Panc1 (cell line): ENCODE measurements around the gene CHCHD3. TPM values are rescaled to one million over a fixed set of nuclear protein-coding genes. Genes with fewer than 3 reads are reported as not detected.

Experiments
- ATAC-seq: fragments of 200-7000 bp; cut with Tn5 transposase; 2 replicates; pipeline ENCODE4 v1.9.1; 2020; ENCODE audit warnings: mild to moderate bottlenecking, moderate library complexity
- BruUV-seq: library from RNA; stranded (reverse); fragments of 400-500 nt; replicated peaks from 2 replicates; lab custom pipeline; 2021; lab: Mats Ljungman, UMichigan
- CTCF ChIA-PET: fragments of 300-600 bp; sonication (Branson Sonifier 250); formaldehyde crosslinking; loops from one replicate; lab custom pipeline; 2022; ENCODE audit warnings: antibody characterized with exemption; lab: Charles Lee
- POLR2A ChIA-PET: fragments of 300-600 bp; sonication (Branson Sonifier 250); formaldehyde crosslinking; loops from one replicate; lab custom pipeline; 2022; ENCODE audit warnings: antibody characterized with exemption; lab: Charles Lee
- DNase-seq: peaks from one replicate; pipeline ENCODE4 v3.0.0-alpha.2; 2010; ENCODE audit warnings: low read depth, low spot score
- H3K27ac ChIP-seq: 2 replicates; pipeline ENCODE4 v1.5.1; 2011; ENCODE audit warnings: mild to moderate bottlenecking, low read length, inconsistent platforms
- H3K27me3 ChIP-seq: fragments of 200-500 bp; sonication (Bioruptor generic); 2 replicates; pipeline ENCODE4 v1.6.0; 2014; ENCODE audit warnings: low read length, inconsistent platforms; ENCODE audit not compliant: control insufficient read depth, insufficient read depth
- H3K36me3 ChIP-seq: fragments of 200-500 bp; sonication (Bioruptor generic); 2 replicates; pipeline ENCODE4 v1.5.1; 2014; ENCODE audit warnings: inconsistent platforms, mild to moderate bottlenecking, low read length, moderate library complexity; ENCODE audit not compliant: control insufficient read depth, insufficient read depth
- H3K4me1 ChIP-seq: 2 replicates; pipeline ENCODE4 v1.5.1; 2011; ENCODE audit warnings: inconsistent platforms, mild to moderate bottlenecking, low read length, moderate library complexity; ENCODE audit not compliant: control insufficient read depth, insufficient read depth
- H3K4me3 ChIP-seq, 2 experiments: 2 replicates each; pipeline ENCODE4 v1.5.1; 2011 to 2012; ENCODE audit warnings: low read depth in 2 of 2, low read length in 2 of 2, mild to moderate bottlenecking in 2 of 2, inconsistent platforms in 1 of 2, moderate library complexity in 1 of 2
- H3K9me3 ChIP-seq: fragments of 200-500 bp; sonication (Bioruptor generic); 2 replicates; pipeline ENCODE4 v1.5.1; 2014; ENCODE audit warnings: low read depth, mild to moderate bottlenecking, inconsistent platforms, low read length, moderate library complexity; ENCODE audit not compliant: control insufficient read depth, insufficient read depth
- POLR2AphosphoS5 ChIP-seq: IDR thresholded peaks from 2 replicates; pipeline ENCODE4 v1.6.1; 2012; ENCODE audit warnings: mild to moderate bottlenecking, low read depth, low read length, moderate library complexity
- SIN3A ChIP-seq: IDR thresholded peaks from 2 replicates; pipeline ENCODE4 v1.6.1; 2012; ENCODE audit warnings: low read depth, mild to moderate bottlenecking, low read length, moderate library complexity, borderline replicate concordance; ENCODE audit not compliant: insufficient read depth
- TCF7L2 ChIP-seq: IDR thresholded peaks from 2 replicates; pipeline ENCODE4 v1.6.1; 2011; ENCODE audit warnings: mild to moderate bottlenecking, low read depth, low read length, inconsistent platforms
- in situ Hi-C: cut with HindIII; loops from 2 replicates; pipeline ENCODE4 v1.10.0; 2016; ENCODE audit warnings: low sequenced_read_pairs, low pct_unique_long_range_greater_than_20kb
- intact Hi-C: fragments of 100-400 bp; cut with micrococcal nuclease; formaldehyde crosslinking; loops from one replicate; pipeline ENCODE4 v1.10.0; 2022; ENCODE audit not compliant: unreplicated experiment
- total RNA-seq: library from RNA; stranded (reverse); gene quantifications from one replicate; pipeline ENCODE4 v1.2.1, GENCODE V29; 2021; ENCODE audit not compliant: unreplicated experiment
- TF ChIP-seq, protein P1 (sequence below), 2 experiments: IDR thresholded peaks; 2 replicates each; pipeline ENCODE4 v1.6.1; 2011 to 2012; ENCODE audit warnings: low read depth in 2 of 2, control low read depth in 1 of 2, low read length in 1 of 2, mild to moderate bottlenecking in 1 of 2, moderate library complexity in 1 of 2; ENCODE audit not compliant: insufficient read depth in 1 of 2
- TF ChIP-seq, protein P2 (sequence below): fragments of 450-650 bp; IDR thresholded peaks from 2 replicates; pipeline ENCODE4 v1.5.1; 2017; ENCODE audit warnings: mild to moderate bottlenecking

The CHCHD3 gene
- total RNA-seq, 1 experiment from 2014 or later, result 109 TPM

DNA sequence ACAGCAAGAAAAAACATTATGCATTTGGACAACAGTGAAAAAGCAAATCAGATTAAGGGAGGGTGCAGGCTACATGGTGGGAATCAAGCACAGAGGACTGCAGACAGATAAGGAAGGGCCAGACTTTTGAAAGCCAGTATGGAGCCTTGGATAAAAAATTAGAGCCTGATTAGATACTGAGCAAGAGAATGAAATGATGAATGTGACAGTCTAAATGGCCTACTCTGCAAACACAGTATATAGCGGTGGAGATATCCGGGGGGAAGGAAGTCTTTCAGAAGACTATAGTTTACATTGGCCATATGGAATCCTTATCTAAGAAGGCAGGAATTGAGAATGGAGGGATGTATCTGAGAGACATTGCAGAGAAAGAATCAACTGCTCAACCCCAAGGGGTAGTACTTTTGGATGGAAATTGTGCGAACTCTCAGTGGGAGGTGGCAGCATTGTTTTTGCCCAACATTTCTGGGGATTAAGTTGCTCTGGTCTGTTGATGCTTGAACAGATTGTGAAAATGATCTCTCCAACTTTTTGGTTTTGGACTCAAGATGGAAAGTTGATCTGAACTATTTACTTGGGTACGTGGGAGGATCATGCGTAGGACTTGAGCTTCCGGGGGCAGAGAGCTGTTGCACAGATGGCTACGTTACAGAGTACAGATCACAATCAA is 39.4 kb upstream of the CHCHD3 start:
- H3K27me3 ChIP-seq, result peaks cover 3% of the 10 kb centered on the region
- ChIA-PET CTCF (no interaction called here), POLR2A (no interaction called here)
- in situ Hi-C loops (no loop called here), intact Hi-C loops (no loop called here)
- TF ChIP-seq SIN3A, result no peak
- TF ChIP-seq TCF7L2, result no peak
- TF ChIP-seq, protein P1, sequence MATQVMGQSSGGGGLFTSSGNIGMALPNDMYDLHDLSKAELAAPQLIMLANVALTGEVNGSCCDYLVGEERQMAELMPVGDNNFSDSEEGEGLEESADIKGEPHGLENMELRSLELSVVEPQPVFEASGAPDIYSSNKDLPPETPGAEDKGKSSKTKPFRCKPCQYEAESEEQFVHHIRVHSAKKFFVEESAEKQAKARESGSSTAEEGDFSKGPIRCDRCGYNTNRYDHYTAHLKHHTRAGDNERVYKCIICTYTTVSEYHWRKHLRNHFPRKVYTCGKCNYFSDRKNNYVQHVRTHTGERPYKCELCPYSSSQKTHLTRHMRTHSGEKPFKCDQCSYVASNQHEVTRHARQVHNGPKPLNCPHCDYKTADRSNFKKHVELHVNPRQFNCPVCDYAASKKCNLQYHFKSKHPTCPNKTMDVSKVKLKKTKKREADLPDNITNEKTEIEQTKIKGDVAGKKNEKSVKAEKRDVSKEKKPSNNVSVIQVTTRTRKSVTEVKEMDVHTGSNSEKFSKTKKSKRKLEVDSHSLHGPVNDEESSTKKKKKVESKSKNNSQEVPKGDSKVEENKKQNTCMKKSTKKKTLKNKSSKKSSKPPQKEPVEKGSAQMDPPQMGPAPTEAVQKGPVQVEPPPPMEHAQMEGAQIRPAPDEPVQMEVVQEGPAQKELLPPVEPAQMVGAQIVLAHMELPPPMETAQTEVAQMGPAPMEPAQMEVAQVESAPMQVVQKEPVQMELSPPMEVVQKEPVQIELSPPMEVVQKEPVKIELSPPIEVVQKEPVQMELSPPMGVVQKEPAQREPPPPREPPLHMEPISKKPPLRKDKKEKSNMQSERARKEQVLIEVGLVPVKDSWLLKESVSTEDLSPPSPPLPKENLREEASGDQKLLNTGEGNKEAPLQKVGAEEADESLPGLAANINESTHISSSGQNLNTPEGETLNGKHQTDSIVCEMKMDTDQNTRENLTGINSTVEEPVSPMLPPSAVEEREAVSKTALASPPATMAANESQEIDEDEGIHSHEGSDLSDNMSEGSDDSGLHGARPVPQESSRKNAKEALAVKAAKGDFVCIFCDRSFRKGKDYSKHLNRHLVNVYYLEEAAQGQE (IDR thresholded peaks at IDR 0.05; ENCODE audit: insufficient read depth in 1 of 2, low read depth in 2 of 2, low read length in 1 of 2), result no peak
- TF ChIP-seq, protein P2, sequence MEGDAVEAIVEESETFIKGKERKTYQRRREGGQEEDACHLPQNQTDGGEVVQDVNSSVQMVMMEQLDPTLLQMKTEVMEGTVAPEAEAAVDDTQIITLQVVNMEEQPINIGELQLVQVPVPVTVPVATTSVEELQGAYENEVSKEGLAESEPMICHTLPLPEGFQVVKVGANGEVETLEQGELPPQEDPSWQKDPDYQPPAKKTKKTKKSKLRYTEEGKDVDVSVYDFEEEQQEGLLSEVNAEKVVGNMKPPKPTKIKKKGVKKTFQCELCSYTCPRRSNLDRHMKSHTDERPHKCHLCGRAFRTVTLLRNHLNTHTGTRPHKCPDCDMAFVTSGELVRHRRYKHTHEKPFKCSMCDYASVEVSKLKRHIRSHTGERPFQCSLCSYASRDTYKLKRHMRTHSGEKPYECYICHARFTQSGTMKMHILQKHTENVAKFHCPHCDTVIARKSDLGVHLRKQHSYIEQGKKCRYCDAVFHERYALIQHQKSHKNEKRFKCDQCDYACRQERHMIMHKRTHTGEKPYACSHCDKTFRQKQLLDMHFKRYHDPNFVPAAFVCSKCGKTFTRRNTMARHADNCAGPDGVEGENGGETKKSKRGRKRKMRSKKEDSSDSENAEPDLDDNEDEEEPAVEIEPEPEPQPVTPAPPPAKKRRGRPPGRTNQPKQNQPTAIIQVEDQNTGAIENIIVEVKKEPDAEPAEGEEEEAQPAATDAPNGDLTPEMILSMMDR, result no peak
- no peak for TF ChIP-seq POLR2AphosphoS5
- ATAC-seq, result no peak
- BruUV-seq, result no TSS peak
- no peak for DNase-seq
- no peak overlapping the region for H3K4me3 ChIP-seq
- H3K4me1 ChIP-seq, result no peaks in the 10 kb centered on the region
- H3K9me3 ChIP-seq, result no peaks in the 10 kb centered on the region
- H3K27ac ChIP-seq, result no peak overlapping the region
- no peaks in the 10 kb centered on the region for H3K36me3 ChIP-seq

DNA sequence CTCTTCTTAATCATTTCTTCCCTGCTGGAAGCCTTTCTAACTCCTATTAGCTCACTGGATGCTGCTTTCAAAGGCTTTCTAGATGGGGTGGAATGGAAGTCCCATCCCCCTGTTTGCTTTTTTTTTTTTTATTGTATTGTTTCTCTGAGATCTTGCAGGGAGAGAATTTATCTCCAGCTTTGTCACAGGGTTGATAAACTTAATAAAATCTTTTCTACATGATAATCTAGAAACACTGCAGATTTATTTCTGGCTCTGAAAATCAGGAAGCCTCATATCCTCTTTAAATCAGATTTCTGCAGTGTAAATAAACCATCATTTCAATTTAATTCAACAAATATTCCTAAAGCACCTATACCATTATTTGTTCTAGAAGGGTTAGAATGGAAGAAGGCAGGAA is 37.2 kb upstream of the CHCHD3 start:
- ATAC-seq (no peak), DNase-seq (no peak)
- Histone ChIP-seq H3K36me3 (no peaks in the 10 kb centered on the region), H3K27ac (no peak overlapping the region), H3K4me1 (no peaks in the 10 kb centered on the region), H3K9me3 (no peaks in the 10 kb centered on the region), H3K4me3 (no peak overlapping the region), H3K27me3 (peaks cover 17% of the 10 kb centered on the region)
- ChIA-PET POLR2A (interaction anchor here (0.7 kb wide), 1 partner anchor 20 kb away, joined by 6 read pairs; no protein-coding TSS in a partner anchor), CTCF (no interaction called here)
- no TSS peak for BruUV-seq
- in situ Hi-C loops (no loop called here), intact Hi-C loops (no loop called here)
- TF ChIP-seq SIN3A (no peak), TCF7L2 (no peak), POLR2AphosphoS5 (no peak)
- TF ChIP-seq, protein P1 (IDR thresholded peaks at IDR 0.05; ENCODE audit: insufficient read depth in 1 of 2, low read depth in 2 of 2, low read length in 1 of 2), result no peak
- TF ChIP-seq, protein P2, result no peak
